ENCODE data around the gene XYLT1.

The XYLT1 gene

DNA sequence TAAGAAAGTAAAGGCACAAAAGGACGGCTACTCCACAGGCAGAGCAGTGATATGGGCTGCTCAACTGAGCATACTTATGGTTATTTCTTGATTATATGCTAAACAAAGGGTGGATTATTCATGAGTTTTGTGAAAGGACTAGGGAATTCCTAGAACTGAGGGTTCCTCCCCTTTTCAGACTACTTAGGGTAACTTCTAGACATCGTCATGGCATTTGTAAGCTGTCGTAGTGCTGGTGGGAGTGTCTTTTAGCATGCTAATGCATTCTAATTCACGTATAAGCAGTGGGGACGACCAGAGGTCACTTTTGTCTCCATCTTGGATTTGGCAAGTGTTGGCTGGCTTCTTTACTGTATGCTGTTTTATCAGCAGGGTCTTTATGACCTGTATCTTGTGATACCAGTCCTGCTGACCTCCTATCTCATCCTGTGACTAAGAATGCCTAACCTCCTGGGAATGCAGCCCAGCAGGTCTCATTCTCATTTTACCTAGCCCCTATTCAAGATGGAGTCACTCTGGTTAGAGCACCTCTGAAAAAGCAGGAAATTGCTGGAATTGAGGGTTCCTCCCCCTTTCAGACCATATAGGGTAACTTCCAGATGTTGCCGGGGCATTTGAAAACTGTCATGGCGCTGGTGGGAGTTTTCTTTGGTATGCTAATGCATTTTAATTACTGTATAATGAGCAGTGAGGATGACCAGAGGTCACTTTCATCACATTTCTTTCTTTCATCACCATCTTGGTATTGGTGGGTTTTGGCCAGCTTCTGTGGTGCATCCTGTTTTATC, 388.5 kb downstream of the XYLT1 start:
- no peak overlapping the region for H3K4me3 ChIP-seq
- H3K4me1 ChIP-seq: no peaks in the 10 kb centered on the region
- no peak for DNase-seq
- H3K36me3 ChIP-seq: no peaks in the 10 kb centered on the region
- H3K9me3 ChIP-seq: no peaks in the 10 kb centered on the region
- H3K27me3 ChIP-seq: peaks cover 0 to 6% of the 10 kb centered on the region in 2 donors
- intact Hi-C loops (cut with DNase I; ENCODE audit: low total_unique reads): no loop called here
- no peak overlapping the region for H3K27ac ChIP-seq
- TF ChIP-seq CTCF (IDR thresholded peaks at IDR 0.05): no peak

GRCh38 chr16:17080105-17080504, 390.7 kb downstream of the XYLT1 start:
- H3K27ac ChIP-seq: no peak overlapping the region
- no peak for TF ChIP-seq CTCF (IDR thresholded peaks at IDR 0.05)
- H3K27me3 ChIP-seq: peaks cover 0 to 6% of the 10 kb centered on the region in 2 donors
- H3K9me3 ChIP-seq: no peaks in the 10 kb centered on the region
- no peaks in the 10 kb centered on the region for H3K36me3 ChIP-seq
- intact Hi-C loops (cut with DNase I; ENCODE audit: low total_unique reads): no loop called here
- no peak overlapping the region for H3K4me3 ChIP-seq
- DNase-seq: no peak
- no peaks in the 10 kb centered on the region for H3K4me1 ChIP-seq

- intact Hi-C loops (cut with DNase I; ENCODE audit: low total_unique reads): no loop called here
- Histone ChIP-seq H3K4me1 (no peaks in the 10 kb centered on the region), H3K36me3 (no peaks in the 10 kb centered on the region), H3K27ac (no peak overlapping the region), H3K4me3 (no peak overlapping the region), H3K9me3 (no peaks in the 10 kb centered on the region), H3K27me3 (peaks cover 0 to 6% of the 10 kb centered on the region in 2 donors)
- no peak for TF ChIP-seq CTCF (IDR thresholded peaks at IDR 0.05)
- DNase-seq: no peak
Observed at GRCh38 chr16:17078931-17079631, 391.7 kb downstream of the XYLT1 start.

DNA sequence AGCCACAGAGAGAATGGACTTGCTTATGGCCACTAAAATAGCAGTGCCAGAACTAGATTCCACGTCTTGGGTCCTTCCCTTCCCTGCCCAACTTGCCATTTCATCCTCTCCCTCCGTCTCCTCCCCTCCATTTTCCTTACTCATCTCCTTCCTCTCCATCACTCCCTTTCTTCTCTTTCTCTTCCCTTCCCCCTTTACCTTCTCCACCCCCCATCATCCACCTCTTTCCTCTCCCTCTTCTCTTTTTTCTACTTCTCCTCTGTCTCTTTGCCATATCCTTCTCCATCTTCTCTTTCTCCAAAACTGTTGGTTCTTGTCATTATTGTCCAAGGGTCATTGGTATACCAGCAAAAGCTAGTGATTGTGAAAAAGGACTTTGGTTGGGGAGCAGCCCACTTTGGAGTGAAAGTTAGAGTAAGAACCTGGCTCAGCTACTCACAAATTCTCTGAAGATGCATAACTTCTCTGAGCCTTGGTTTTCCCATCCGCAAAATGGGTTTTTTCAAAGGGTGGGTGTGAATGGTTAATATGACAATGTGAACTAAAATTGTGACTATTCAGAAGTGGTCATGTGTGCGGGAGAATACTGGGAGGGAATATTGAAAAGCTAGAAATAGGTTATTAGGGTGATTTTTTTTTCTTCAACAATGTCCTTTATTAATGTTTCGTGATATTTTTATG, 393.8 kb downstream of the XYLT1 start:
- no peaks in the 10 kb centered on the region for H3K9me3 ChIP-seq
- H3K27me3 ChIP-seq: peaks cover 0 to 12% of the 10 kb centered on the region in 2 donors
- intact Hi-C loops (cut with DNase I; ENCODE audit: low total_unique reads): no loop called here
- TF ChIP-seq CTCF (IDR thresholded peaks at IDR 0.05): no peak
- no peak overlapping the region for H3K27ac ChIP-seq
- no peak for DNase-seq
- H3K36me3 ChIP-seq: no peaks in the 10 kb centered on the region
- H3K4me3 ChIP-seq: no peak overlapping the region
- no peaks in the 10 kb centered on the region for H3K4me1 ChIP-seq

DNA sequence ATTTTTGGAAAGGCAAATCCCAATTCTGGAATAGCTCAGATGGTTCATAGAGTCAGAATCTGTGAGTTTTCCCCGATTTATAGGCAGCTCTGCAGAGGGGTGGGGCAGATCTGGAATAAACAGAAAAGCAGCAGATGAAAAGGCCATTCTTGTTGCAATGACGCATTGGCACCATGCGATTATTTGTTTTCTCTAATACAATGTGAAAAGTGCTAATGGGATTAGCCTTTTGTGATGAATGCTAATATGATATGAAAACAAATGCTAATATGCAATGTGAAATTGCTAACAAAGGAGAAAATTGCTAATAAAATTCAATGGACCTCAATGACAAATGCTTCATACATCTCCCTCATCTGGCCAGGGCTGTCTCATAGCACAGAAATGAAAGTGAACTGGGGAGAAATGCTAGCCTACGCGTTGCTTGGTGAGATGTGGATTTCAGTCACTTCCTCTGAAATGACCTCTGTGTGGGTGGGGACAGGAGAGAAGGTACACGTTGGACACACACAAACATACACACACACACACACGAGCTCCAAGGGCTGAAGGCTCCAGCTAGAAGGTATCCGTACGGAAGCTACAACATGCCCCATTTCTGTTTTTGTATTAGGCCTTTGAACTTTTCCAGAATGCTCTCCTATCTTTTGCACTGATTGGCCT, 394.5 kb downstream of the XYLT1 start:
- no peak for TF ChIP-seq CTCF (IDR thresholded peaks at IDR 0.05)
- peaks cover 0 to 12% of the 10 kb centered on the region in 2 donors for H3K27me3 ChIP-seq
- DNase-seq: no peak
- H3K4me1 ChIP-seq: no peaks in the 10 kb centered on the region
- no peaks in the 10 kb centered on the region for H3K36me3 ChIP-seq
- intact Hi-C loops (cut with DNase I; ENCODE audit: low total_unique reads): no loop called here
- no peak overlapping the region for H3K4me3 ChIP-seq
- H3K27ac ChIP-seq: no peak overlapping the region
- no peaks in the 10 kb centered on the region for H3K9me3 ChIP-seq

Data from tibial artery (tissue), 4 donors.